WTC11 (cell line): ENCODE measurements around the gene FURIN. TPM values are rescaled to one million over a fixed set of nuclear protein-coding genes. Genes with fewer than 3 reads are reported as not detected.

Experiments
- ATAC-seq: fragments of 200-7000 bp; cut with Tn5 transposase; 2 replicates; pipeline ENCODE4 v1.10.0; 2021; ENCODE audit warnings: mild to moderate bottlenecking, moderate library complexity
- CTCF ChIA-PET: fragments of 300-600 bp; sonication (Branson Sonifier 250); formaldehyde crosslinking; loops from one replicate; lab custom pipeline; 2021; ENCODE audit warnings: antibody characterized with exemption; lab: Charles Lee
- POLR2A ChIA-PET: fragments of 350-600 bp; sonication (Branson Sonifier 250); formaldehyde crosslinking; loops from one replicate; lab custom pipeline; 2021; ENCODE audit warnings: antibody characterized with exemption; lab: Charles Lee
- DNase-seq: peaks from one replicate; pipeline ENCODE4 v3.0.0; 2021; ENCODE audit warnings: low spot score
- H3K27ac Mint-ChIP-seq: 2 replicates; pipeline ENCODE4 v1.8.0; 2021; ENCODE audit warnings: mixed read lengths
- H3K27me3 Mint-ChIP-seq: 2 replicates; pipeline ENCODE4 v1.8.0; 2021; ENCODE audit warnings: low read depth, mild to moderate bottlenecking, moderate library complexity, mixed read lengths
- H3K36me3 Mint-ChIP-seq: 2 replicates; pipeline ENCODE4 v1.8.0; 2021; ENCODE audit warnings: mixed read lengths
- H3K4me1 Mint-ChIP-seq: 2 replicates; pipeline ENCODE4 v1.8.0; 2022; ENCODE audit warnings: mixed read lengths
- H3K4me3 Mint-ChIP-seq: 2 replicates; pipeline ENCODE4 v1.8.0; 2021; ENCODE audit warnings: mild to moderate bottlenecking, moderate library complexity, mixed read lengths
- H3K9me3 Mint-ChIP-seq: 2 replicates; pipeline ENCODE4 v1.8.0; 2021; ENCODE audit warnings: mixed read lengths
- AFF4 ChIP-seq: sonication (generic); formaldehyde crosslinking; IDR thresholded peaks from 2 replicates; pipeline ENCODE4 v1.8.1; 2023; ENCODE audit warnings: mild to moderate bottlenecking, missing genetic modification reagents, borderline replicate concordance
- ARID4B ChIP-seq: sonication (generic); formaldehyde crosslinking; IDR thresholded peaks from 2 replicates; pipeline ENCODE4 v1.8.0; 2023; ENCODE audit warnings: missing genetic modification reagents, mild to moderate bottlenecking, borderline replicate concordance
- CREB1 ChIP-seq: sonication (generic); formaldehyde crosslinking; IDR thresholded peaks from 2 replicates; pipeline ENCODE4 v1.8.0; 2023; ENCODE audit warnings: mild to moderate bottlenecking, missing genetic modification reagents
- EMX1 ChIP-seq: fragments of 250-450 bp; sonication (Bioruptor Pico); IDR thresholded peaks from 2 replicates; pipeline ENCODE4 v1.8.0; 2021; ENCODE audit warnings: mild to moderate bottlenecking
- ETV6 ChIP-seq: sonication (generic); formaldehyde crosslinking; IDR thresholded peaks from 2 replicates; pipeline ENCODE4 v1.8.1; 2022; ENCODE audit warnings: mild to moderate bottlenecking, missing genetic modification reagents
- FOXJ3 ChIP-seq: sonication (generic); formaldehyde crosslinking; IDR thresholded peaks from 2 replicates; pipeline ENCODE4 v1.9.0; 2021; ENCODE audit warnings: missing genetic modification reagents, mild to moderate bottlenecking, borderline replicate concordance
- FOXK1 ChIP-seq: sonication (generic); formaldehyde crosslinking; IDR thresholded peaks from 2 replicates; pipeline ENCODE4 v1.8.0; 2022; ENCODE audit warnings: mild to moderate bottlenecking, moderate library complexity, missing genetic modification reagents
- JAZF1 ChIP-seq: fragments of 250-450 bp; sonication (Bioruptor Pico); IDR thresholded peaks from 2 replicates; pipeline ENCODE4 v1.9.0; 2021; ENCODE audit warnings: moderate library complexity, mild to moderate bottlenecking, inconsistent platforms
- KAT7 ChIP-seq: sonication (generic); formaldehyde crosslinking; IDR thresholded peaks from 2 replicates; pipeline ENCODE4 v1.8.1; 2023; ENCODE audit warnings: missing genetic modification reagents, mild to moderate bottlenecking, borderline replicate concordance
- NFE2L1 ChIP-seq: sonication (generic); formaldehyde crosslinking; IDR thresholded peaks from 2 replicates; pipeline ENCODE4 v1.8.1; 2023; ENCODE audit warnings: missing genetic modification reagents
- OVOL2 ChIP-seq: fragments of 250-450 bp; sonication (Bioruptor Pico); IDR thresholded peaks from 2 replicates; pipeline ENCODE4 v1.9.0; 2021; ENCODE audit warnings: mild to moderate bottlenecking, borderline replicate concordance
- SOX15 ChIP-seq: fragments of 250-450 bp; sonication (Bioruptor Pico); IDR thresholded peaks from 2 replicates; pipeline ENCODE4 v1.9.0; 2021; ENCODE audit warnings: mild to moderate bottlenecking
- TEAD4 ChIP-seq: sonication (generic); formaldehyde crosslinking; IDR thresholded peaks from 2 replicates; pipeline ENCODE4 v1.8.0; 2022; ENCODE audit warnings: mild to moderate bottlenecking, missing genetic modification reagents
- USF2 ChIP-seq: sonication (generic); formaldehyde crosslinking; IDR thresholded peaks from 2 replicates; pipeline ENCODE4 v1.8.1; 2023; ENCODE audit warnings: mild to moderate bottlenecking, missing genetic modification reagents, moderate library complexity
- ZBTB21 ChIP-seq: sonication (generic); formaldehyde crosslinking; IDR thresholded peaks from 2 replicates; pipeline ENCODE4 v1.8.1; 2023; ENCODE audit warnings: mild to moderate bottlenecking, missing genetic modification reagents, borderline replicate concordance
- ZNF416 ChIP-seq: fragments of 250-450 bp; sonication (Bioruptor Pico); IDR thresholded peaks from 2 replicates; pipeline ENCODE4 v1.9.0; 2021; ENCODE audit warnings: mild to moderate bottlenecking, inconsistent platforms
- total RNA-seq: library from RNA; stranded (reverse); gene quantifications from 3 replicates; pipeline ENCODE4 v1.2.3, GENCODE V29; 2021
- TF ChIP-seq, protein P1 (sequence below): sonication (generic); formaldehyde crosslinking; IDR thresholded peaks from 2 replicates; pipeline ENCODE4 v1.8.0; 2022; ENCODE audit warnings: mild to moderate bottlenecking, missing genetic modification reagents
- TF ChIP-seq, protein P2 (sequence below): sonication (generic); formaldehyde crosslinking; IDR thresholded peaks from 2 replicates; pipeline ENCODE4 v1.8.1; 2022; ENCODE audit warnings: mild to moderate bottlenecking, missing genetic modification reagents, moderate library complexity, borderline replicate concordance
- TF ChIP-seq, protein P3 (sequence below): fragments of 250-450 bp; sonication (Bioruptor Pico); IDR thresholded peaks from 2 replicates; pipeline ENCODE4 v2.1.2; 2022; ENCODE audit warnings: mild to moderate bottlenecking, moderate library complexity

The FURIN gene
- total RNA-seq, 1 experiment from 2014 or later: 46.3 TPM

GRCh38 chr15:90915808-90916440, 47.5 kb downstream of the FURIN start:
- Mint-ChIP-seq H3K36me3 (peaks cover 12% of the 10 kb centered on the region), H3K4me1 (no peaks in the 10 kb centered on the region), H3K27me3 (no peaks in the 10 kb centered on the region; the same call in 1 of the 2 replicates), H3K27ac (peak overlapping the region; percentile 36), H3K4me3 (no peak overlapping the region), H3K9me3 (no peaks in the 10 kb centered on the region)
- TF ChIP-seq ETV6 (CRISPR knock-in tag) (no peak), EMX1 (CRISPR knock-in tag) (no peak), AFF4 (CRISPR knock-in tag) (no peak), ARID4B (no peak), ZBTB21 (CRISPR knock-in tag) (no peak), USF2 (CRISPR knock-in tag) (no peak), TEAD4 (no peak), NFE2L1 (no peak), OVOL2 (no peak), JAZF1 (no peak), ZNF416 (CRISPR knock-in tag) (no peak), CREB1 (CRISPR knock-in tag) (no peak), FOXJ3 (CRISPR knock-in tag) (no peak), SOX15 (CRISPR knock-in tag) (no peak), FOXK1 (CRISPR knock-in tag) (no peak), KAT7 (CRISPR knock-in tag) (no peak)
- TF ChIP-seq, protein P1, sequence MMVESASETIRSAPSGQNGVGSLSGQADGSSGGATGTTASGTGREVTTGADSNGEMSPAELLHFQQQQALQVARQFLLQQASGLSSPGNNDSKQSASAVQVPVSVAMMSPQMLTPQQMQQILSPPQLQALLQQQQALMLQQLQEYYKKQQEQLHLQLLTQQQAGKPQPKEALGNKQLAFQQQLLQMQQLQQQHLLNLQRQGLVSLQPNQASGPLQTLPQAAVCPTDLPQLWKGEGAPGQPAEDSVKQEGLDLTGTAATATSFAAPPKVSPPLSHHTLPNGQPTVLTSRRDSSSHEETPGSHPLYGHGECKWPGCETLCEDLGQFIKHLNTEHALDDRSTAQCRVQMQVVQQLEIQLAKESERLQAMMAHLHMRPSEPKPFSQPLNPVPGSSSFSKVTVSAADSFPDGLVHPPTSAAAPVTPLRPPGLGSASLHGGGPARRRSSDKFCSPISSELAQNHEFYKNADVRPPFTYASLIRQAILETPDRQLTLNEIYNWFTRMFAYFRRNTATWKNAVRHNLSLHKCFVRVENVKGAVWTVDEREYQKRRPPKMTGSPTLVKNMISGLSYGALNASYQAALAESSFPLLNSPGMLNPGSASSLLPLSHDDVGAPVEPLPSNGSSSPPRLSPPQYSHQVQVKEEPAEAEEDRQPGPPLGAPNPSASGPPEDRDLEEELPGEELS: no peak
- TF ChIP-seq, protein P2, sequence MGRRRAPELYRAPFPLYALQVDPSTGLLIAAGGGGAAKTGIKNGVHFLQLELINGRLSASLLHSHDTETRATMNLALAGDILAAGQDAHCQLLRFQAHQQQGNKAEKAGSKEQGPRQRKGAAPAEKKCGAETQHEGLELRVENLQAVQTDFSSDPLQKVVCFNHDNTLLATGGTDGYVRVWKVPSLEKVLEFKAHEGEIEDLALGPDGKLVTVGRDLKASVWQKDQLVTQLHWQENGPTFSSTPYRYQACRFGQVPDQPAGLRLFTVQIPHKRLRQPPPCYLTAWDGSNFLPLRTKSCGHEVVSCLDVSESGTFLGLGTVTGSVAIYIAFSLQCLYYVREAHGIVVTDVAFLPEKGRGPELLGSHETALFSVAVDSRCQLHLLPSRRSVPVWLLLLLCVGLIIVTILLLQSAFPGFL (CRISPR knock-in tag): no peak
- TF ChIP-seq, protein P3, sequence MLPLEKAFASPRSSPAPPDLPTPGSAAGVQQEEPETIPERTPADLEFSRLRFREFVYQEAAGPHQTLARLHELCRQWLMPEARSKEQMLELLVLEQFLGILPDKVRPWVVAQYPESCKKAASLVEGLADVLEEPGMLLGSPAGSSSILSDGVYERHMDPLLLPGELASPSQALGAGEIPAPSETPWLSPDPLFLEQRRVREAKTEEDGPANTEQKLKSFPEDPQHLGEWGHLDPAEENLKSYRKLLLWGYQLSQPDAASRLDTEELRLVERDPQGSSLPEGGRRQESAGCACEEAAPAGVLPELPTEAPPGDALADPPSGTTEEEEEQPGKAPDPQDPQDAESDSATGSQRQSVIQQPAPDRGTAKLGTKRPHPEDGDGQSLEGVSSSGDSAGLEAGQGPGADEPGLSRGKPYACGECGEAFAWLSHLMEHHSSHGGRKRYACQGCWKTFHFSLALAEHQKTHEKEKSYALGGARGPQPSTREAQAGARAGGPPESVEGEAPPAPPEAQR (CRISPR knock-in tag): no peak
- DNase-seq (no peak), ATAC-seq (peak; percentile 30)
- ChIA-PET POLR2A (no interaction called here), CTCF (interaction anchor here (0.6 to 3.8 kb wide), 3 partner anchors 16 to 133 kb away, joined by 4 to 24 read pairs (median 6); partner anchors contain the start of genes HDDC3 and UNC45A)
